IPS-20b (cell line): ENCODE data around the gene TMEM176A.

Experiments used
- H3K27ac ChIP-seq: one replicate; pipeline ENCODE4 v1.5.1; 2013; ENCODE audit warnings: low read length
- H3K27me3 ChIP-seq: 2 replicates; pipeline ENCODE4 v1.6.1; 2013; ENCODE audit warnings: mild to moderate bottlenecking, low read length, inconsistent platforms; ENCODE audit not compliant: insufficient read depth
- H3K36me3 ChIP-seq: 2 replicates; pipeline ENCODE4 v1.6.1; 2013; ENCODE audit warnings: low read depth, mild to moderate bottlenecking, inconsistent platforms, low read length, moderate library complexity; ENCODE audit not compliant: insufficient read depth
- H3K4me1 ChIP-seq: 2 replicates; pipeline ENCODE4 v1.6.1; 2013; ENCODE audit warnings: mild to moderate bottlenecking, control low read depth, inconsistent platforms, low read length, moderate library complexity; ENCODE audit not compliant: insufficient read depth
- H3K4me3 ChIP-seq: 2 replicates; pipeline ENCODE4 v1.5.1; 2013; ENCODE audit warnings: mild to moderate bottlenecking, low read length, inconsistent platforms
- H3K9ac ChIP-seq: 2 replicates; pipeline ENCODE4 v1.6.1; 2013; ENCODE audit warnings: low read depth, mild to moderate bottlenecking, inconsistent platforms, low read length, moderate library complexity
- H3K9me3 ChIP-seq: 2 replicates; pipeline ENCODE4 v1.6.1; 2013; ENCODE audit warnings: mild to moderate bottlenecking, low read depth, low read length, inconsistent platforms; ENCODE audit not compliant: insufficient read depth

The TMEM176A gene

GRCh38 chr7:150842716-150843115 lies 42.1 kb downstream of the TMEM176A start:
- Histone ChIP-seq H3K4me3 (no peak overlapping the region), H3K4me1 (no peaks in the 10 kb centered on the region), H3K9ac (no peak overlapping the region), H3K27ac (no peak overlapping the region), H3K9me3 (no peaks in the 10 kb centered on the region), H3K36me3 (no peaks in the 10 kb centered on the region), H3K27me3 (no peaks in the 10 kb centered on the region)

GRCh38 chr7:150845421-150845861 lies 44.9 kb downstream of the TMEM176A start:
- no peak overlapping the region for H3K27ac ChIP-seq
- no peaks in the 10 kb centered on the region for H3K27me3 ChIP-seq
- H3K9ac ChIP-seq: no peak overlapping the region
- H3K9me3 ChIP-seq: no peaks in the 10 kb centered on the region
- no peak overlapping the region for H3K4me3 ChIP-seq
- H3K36me3 ChIP-seq: no peaks in the 10 kb centered on the region
- H3K4me1 ChIP-seq: no peaks in the 10 kb centered on the region

- Histone ChIP-seq H3K4me1 (no peaks in the 10 kb centered on the region), H3K36me3 (no peaks in the 10 kb centered on the region), H3K9me3 (no peaks in the 10 kb centered on the region), H3K9ac (no peak overlapping the region), H3K27me3 (no peaks in the 10 kb centered on the region), H3K27ac (no peak overlapping the region), H3K4me3 (no peak overlapping the region)
Measured at GRCh38 chr7:150846291-150847115, 45.9 kb downstream of the TMEM176A start.

GRCh38 chr7:150847536-150847935 lies 47.0 kb downstream of the TMEM176A start:
- Histone ChIP-seq H3K36me3 (no peaks in the 10 kb centered on the region), H3K27me3 (no peaks in the 10 kb centered on the region; the same call in 1 of the 2 replicates), H3K4me3 (no peak overlapping the region), H3K4me1 (peaks cover 4% of the 10 kb centered on the region; the same call in 1 of the 2 replicates), H3K27ac (no peak overlapping the region), H3K9ac (no peak overlapping the region), H3K9me3 (no peaks in the 10 kb centered on the region)

GRCh38 chr7:150848111-150848510 lies 47.5 kb downstream of the TMEM176A start:
- H3K4me1 ChIP-seq: peaks cover 4% of the 10 kb centered on the region; the same call in 1 of the 2 replicates
- no peaks in the 10 kb centered on the region; the same call in 1 of the 2 replicates for H3K27me3 ChIP-seq
- no peaks in the 10 kb centered on the region for H3K36me3 ChIP-seq
- H3K9me3 ChIP-seq: no peaks in the 10 kb centered on the region
- no peak overlapping the region for H3K4me3 ChIP-seq
- no peak overlapping the region for H3K27ac ChIP-seq
- H3K9ac ChIP-seq: no peak overlapping the region

GRCh38 chr7:150848561-150849115 lies 48.1 kb downstream of the TMEM176A start:
- H3K27me3 ChIP-seq: no peaks in the 10 kb centered on the region; the same call in 1 of the 2 replicates
- H3K4me1 ChIP-seq: peaks cover 4% of the 10 kb centered on the region; the same call in 1 of the 2 replicates
- H3K36me3 ChIP-seq: no peaks in the 10 kb centered on the region
- H3K27ac ChIP-seq: no peak overlapping the region
- H3K4me3 ChIP-seq: no peak overlapping the region
- no peak overlapping the region for H3K9ac ChIP-seq
- no peaks in the 10 kb centered on the region for H3K9me3 ChIP-seq

GRCh38 chr7:150849204-150849775 lies 48.7 kb downstream of the TMEM176A start:
- Histone ChIP-seq H3K27me3 (no peaks in the 10 kb centered on the region; the same call in 1 of the 2 replicates), H3K4me1 (peaks cover 4% of the 10 kb centered on the region; the same call in 1 of the 2 replicates), H3K9me3 (no peaks in the 10 kb centered on the region), H3K4me3 (no peak overlapping the region), H3K36me3 (no peaks in the 10 kb centered on the region), H3K27ac (no peak overlapping the region), H3K9ac (no peak overlapping the region)

GRCh38 chr7:150850273-150850672 lies 49.7 kb downstream of the TMEM176A start:
- Histone ChIP-seq H3K27me3 (no peaks in the 10 kb centered on the region; the same call in 1 of the 2 replicates), H3K27ac (no peak overlapping the region), H3K4me1 (peaks cover 4% of the 10 kb centered on the region; the same call in 1 of the 2 replicates), H3K36me3 (no peaks in the 10 kb centered on the region), H3K9ac (no peak overlapping the region), H3K9me3 (no peaks in the 10 kb centered on the region), H3K4me3 (no peak overlapping the region)

- no peaks in the 10 kb centered on the region; the same call in 1 of the 2 replicates for H3K27me3 ChIP-seq
- H3K9me3 ChIP-seq: no peaks in the 10 kb centered on the region
- H3K36me3 ChIP-seq: no peaks in the 10 kb centered on the region
Measured at GRCh38 chr7:150851492-150852370, 51.2 kb downstream of the TMEM176A start.

GRCh38 chr7:150852371-150852905 lies 51.9 kb downstream of the TMEM176A start, which contains the start of gene AOC1:
AOC1 (plus strand) TSS chr7:150852517; CDS start chr7:150856471, 3,954 bp downstream.
- Histone ChIP-seq H3K36me3 (no peaks in the 10 kb centered on the region), H3K27ac (no peak within 1 kb of the TSS), H3K9me3 (no peaks in the 10 kb centered on the region), H3K4me1 (peaks cover 4% of the 10 kb centered on the region; the same call in 1 of the 2 replicates), H3K27me3 (no peaks in the 10 kb centered on the region; the same call in 1 of the 2 replicates), H3K4me3 (no peak within 1 kb of the TSS), H3K9ac (no peak within 1 kb of the TSS)

More at GRCh38 chr7:150851492-150852370, 51.2 kb downstream of the TMEM176A start:
- Histone ChIP-seq H3K9ac (no peak overlapping the region), H3K4me1 (peaks cover 4% of the 10 kb centered on the region; the same call in 1 of the 2 replicates), H3K27ac (no peak overlapping the region), H3K4me3 (no peak overlapping the region)
